NCI-H748 (cell line): Measurements from ENCODE around the gene KCNG2.

Experiments
- DNase-seq: peaks from one replicate; lab custom pipeline; 2025; ENCODE audit not compliant: unreplicated experiment; lab: John Stamatoyannopoulos, UW

Gene KCNG2

DNA sequence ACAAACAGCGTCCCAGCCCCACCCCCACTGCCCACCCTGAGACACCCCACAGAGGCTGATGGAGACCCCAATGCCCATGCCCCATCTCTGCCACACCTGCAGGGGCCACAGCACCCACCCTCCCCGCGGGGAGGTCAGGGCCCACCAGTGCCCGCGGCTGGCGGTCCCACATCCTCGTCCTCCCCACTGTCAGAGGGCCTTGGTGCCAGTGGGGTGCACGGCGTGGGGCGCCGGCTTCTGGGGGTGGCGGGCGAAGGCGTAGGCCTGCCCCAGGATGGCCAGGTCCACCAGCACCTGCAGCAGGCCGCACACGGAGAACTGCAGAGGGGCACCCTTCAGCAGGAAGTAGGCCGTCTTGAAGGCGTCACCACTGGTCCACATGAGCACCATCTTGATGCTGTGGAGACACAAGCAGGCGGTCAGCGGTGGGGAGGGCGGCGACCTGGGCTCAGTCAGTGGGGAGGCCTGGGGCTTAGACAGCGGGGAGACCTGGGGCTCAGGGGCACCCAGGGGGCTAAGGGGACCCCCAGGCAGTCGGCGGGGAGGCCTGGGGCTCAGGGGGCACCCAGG, 106.1 kb downstream of the KCNG2 start:
- no peak for DNase-seq

DNA sequence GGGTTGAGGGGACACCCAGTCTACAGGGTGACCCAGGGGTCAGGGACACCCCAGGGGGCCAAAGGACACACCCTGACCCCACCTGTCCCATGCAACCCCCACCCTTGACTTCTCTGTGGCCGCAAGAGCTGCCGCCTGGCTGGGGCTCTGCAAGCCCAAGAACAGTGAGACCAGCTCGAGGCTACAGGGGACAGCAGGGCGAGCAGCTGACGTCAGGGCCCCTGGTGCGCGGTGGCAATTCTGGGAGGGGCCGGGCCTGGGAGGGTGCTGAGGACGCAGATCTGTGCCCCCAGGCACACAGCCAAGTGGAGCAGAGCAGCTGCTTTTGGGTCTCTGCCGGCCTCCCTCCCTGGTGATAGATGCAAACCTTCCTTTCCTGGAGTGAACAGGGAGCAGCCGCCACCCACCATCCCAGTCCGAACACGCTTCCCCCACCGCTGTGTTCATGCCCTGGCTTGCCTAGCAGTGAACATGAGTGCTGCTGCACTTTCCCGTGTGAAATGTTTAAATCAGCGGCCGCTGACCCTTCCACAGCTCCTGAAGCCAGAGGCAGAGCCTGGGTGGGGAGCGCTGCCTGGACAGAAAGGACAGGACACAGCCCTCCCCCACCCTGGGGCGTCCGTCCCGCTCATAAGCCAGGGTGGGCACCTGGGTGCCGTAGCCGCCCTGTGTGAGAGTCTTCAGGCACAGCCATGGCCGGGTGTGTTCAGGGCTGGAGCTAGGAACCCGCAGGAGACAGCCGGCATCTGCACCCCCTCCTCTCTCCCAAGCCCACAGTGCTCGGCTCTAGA, 106.8 kb downstream of the KCNG2 start:
- DNase-seq: no peak

DNA sequence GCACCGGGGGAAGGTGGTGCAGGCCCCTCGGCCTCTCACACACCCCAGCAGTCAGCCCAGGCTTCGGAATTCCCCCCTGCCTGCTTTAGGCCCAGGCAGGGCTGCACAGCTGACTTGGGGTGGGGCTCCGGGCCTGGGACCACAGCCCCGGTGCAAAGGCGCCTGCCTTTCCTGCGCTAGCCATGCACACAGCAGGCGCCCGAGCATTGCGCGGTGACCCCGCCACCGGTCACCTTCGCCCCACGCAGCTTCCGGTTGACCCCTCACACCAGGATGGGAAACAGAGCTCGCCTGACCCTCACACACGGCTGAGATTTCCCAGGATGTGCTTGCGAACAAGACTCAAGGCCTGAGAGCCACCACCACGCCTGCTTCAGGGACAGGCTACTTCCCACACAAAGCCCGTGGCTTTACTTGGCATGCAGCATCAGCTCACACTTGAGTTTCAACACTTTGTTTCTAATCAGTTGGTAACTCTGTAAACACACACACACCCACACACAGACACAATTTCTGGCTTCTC, 107.7 kb downstream of the KCNG2 start:
- no peak for DNase-seq

DNA sequence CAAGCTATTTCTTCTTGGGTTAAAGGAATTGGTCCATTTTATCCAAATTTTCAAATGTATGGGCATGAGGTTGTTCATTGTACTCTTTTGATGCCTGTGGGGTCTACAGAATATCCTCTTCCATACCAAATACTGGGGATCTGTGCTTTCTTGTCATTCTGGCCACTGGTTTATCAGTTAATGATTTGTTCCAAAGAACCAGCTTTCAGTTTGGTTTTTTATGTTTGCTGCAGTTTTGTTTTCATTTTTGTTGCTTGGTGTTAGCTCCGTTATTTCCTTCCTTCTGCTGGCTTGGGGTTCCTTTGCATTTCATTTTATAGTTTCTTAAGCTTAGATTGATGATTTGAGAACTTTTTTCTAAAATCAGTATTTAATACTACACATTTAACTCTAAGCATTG, 108.3 kb downstream of the KCNG2 start:
- DNase-seq: no peak

DNA sequence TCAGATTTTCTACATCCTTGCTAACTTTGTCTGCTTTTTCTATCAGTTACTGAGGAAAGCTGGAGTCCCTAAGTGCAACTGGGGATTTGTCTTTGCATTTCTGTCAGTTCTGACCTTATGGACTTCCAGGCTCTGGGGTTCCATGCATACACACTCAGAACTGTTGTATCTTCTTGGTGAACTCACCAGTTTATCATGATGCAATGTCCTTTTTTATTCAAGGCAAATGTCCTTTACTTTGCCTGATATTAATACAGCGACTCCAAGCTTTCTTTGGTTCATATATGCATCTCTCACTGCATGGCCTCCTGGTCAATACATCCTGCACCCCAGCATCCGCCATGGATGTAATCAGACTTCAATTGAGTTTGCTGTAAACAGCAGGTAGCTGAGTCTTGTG, 109.0 kb downstream of the KCNG2 start:
- DNase-seq: no peak

DNA sequence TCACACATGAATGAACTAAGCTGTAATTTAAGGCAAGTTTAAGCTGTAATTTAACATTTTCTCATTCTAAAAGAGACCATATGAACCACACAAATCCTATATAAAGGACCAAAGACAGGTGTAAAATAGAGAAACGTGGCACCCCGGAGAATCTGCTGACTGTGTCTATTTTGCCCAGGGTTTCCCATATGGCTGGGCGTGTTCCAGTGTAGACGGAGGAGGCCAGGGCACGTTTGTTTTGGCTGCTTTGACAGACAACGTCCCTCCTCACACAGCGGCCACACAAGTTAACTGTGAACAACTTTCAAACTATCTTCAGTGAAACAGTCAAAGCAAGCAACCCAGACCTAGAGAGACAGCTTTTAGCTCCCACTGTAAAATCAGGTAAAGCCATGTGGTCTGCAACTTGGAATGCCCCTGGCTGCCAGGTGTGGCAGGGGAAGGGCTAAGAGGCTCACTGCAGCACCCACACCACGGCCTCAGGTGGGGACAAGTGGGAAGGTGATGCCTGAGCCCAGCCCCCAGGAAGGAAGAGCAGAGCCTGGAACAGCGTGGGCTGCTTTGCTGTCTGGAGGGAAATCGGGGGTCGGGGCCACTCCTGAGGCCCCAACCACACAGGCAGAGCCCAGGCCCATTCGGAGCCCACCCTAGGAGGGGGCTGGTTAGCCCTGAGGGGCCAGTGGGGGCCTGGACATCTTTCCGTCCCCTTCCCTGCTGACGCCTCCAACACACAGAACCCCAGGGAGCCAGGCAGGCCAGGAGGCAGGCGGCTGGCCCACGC, 113.0 kb downstream of the KCNG2 start:
- no peak for DNase-seq

DNA sequence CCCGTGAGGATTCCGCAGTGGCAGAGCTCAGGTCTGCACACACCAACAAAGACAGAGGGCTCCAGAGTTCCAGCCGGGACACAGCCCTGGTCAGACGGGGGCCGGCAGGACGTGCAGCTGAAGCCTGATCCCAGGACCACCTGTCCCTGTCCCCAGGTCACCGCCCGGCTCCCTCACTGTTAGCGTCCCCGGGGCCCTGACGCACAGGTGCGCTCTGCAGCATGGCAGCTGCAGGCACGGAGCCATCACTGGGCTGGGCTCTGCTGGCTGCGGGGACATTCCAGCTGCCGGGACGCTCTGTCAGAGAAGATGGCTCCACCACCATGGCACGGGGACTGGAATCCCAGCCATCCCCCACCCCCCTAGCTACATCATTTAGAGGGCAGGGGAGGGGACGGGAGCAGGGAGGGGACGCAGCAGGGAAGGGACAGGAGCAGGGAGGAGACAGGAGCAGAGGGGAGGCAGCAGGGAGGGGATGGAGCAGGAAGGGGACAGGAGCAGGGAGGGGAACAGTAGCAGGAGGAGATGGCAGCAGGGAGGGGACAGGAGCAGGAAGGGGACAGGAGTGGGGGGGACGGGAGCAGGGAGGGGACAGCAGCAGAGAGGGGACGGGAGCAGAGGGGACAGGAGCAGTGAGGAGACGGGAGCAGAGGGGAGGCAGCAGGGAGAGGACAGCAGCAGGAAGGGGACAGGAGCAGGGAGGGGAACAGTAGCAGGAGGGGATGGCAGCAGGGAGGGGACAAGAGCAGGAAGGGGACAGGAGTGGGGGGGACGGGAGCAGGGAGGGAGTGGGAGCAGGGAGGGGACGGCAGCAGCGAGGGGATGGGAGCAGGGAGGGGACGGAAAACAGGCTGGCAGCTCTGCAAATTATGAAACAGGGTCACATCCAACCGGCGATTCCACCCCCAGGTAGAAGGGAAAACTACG, 113.9 kb downstream of the KCNG2 start:
- DNase-seq: no peak

DNA sequence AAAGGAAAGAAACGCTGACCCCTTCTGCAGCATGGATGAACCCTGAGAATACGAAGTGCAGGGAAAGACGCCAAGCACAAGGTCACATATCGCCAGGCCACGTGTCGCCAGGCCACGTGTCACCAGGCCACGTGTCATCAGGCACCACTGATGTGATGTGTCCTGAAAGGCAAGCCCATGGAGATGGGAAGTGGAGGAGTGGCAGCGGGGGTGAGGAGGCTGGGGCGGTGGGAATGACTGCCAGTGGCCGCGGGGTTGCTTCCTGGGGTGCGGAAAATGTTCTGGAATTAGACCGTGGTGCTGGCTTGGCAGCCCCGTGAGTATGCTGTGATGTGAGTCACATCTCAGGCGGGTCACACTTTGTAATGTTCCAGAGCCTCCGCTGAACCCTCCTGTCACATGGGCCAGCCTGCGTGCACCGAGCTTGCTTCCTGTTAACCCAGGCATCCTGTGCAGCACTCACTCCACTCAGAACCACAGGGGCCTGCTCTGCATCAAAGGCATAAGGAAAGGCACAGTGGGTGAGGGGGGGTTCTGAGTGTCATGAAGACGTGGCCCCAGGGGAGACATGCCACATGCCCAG, 114.8 kb downstream of the KCNG2 start:
- DNase-seq: no peak

DNA sequence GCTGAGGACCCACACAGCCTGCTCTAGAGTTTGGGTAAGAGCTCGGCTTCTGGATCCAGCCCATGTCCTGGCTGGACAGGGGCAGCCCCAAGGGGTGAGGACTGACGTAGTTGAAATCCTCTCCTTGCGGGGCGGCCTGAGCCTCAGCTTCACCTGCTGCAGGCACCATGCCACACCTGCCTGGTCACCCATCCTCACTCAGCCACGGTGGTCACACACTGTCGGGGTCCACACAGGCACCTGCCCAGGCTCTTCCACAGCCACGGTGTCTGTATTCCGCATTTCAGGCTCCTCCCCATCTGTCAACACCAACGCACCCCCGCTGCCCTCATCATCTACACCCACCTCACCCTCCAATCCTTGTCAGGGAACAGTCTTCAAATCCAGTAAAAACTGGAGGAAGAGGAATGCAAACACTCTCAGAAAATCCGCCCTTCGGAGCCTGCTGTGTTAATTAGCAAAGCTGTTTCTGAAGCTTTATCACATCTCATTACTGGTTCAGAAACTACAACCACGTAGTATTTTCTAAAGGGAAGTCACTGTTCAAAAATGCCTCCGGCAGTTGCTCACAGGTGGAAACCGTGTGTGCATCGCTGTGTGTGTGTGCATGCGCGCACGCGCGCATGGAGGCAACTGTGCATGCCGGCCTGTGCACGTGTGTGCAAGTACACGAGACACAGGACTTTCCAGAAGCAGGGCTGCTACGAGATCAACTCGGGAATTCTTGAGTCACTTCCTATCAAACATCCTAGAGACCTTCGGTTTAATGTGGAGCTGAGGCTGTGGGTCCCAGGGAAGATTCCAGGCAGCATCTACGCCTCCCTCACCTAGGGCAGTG, 115.5 kb downstream of the KCNG2 start:
- no peak for DNase-seq

DNA sequence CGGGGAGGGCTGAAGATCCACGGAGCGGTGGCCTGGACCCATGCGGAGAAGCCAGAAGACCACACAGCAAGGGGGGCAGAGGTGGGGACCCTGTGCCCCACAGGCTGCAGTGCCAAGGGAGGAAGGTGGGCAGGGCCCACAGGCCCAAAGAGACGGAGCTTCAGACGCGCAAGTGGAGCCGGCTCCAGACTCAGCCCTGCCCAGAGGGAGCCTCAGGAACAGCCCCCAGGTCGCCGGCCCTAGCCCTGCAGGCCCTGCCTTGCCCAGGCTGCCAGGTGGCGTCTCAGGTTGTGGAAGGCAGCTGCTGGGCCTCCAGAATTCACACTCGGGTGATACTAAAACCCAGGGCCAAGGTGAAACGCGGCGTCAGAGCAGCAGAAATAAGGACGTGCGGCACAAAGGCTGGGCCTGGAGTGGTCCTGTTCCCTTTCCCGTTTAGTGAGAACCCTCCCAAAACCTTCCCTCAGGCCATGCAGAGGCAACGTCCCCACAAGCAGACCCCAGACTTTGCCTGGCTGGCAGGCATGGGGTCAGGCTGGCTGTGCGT, 116.9 kb downstream of the KCNG2 start:
- DNase-seq: no peak

DNA sequence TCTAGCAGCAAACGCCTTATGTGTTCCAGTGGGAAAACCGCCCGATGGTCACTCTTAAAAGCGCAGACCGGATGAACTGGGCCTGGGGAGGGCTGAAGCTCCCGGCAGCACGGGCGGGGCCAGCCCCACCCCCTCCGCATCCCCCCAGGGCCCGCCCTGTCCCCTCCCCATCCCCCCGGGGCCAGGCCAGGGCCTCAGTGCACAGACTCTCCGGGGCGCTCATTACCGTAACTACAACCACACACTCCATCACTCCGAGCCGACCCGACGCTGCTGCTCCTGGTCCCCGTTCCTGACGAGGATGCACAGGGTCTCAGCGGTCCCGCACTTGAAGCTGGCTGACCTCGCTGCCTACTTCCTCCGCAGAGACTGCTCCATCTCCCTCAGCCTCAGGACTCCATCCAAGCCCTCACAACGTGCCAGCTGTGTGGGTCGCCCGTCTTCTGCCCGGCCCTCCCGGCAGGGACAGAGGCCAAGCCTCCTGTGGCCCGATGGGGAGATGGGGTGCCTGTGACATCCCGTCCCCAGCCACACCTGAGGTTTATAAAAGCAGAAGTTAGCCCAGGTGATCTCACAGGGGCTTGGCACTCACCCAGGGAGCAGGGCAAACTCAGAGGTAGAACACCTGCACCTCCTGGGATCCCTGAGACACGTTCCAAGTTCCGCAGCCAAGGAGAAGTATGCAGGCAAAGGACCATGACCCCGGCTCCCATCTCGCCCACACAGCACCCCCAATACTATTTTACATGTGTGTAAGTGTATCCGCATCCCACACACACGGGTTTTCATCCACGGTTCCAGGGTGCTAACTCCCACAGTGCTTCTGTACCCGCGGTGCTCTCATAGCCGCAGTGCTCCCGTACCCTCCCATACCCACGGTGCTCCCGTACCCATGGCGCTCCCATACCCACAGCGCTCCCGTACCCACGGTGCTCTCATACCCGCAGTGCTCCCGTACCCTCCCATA, 117.7 kb downstream of the KCNG2 start:
- no peak for DNase-seq

DNA sequence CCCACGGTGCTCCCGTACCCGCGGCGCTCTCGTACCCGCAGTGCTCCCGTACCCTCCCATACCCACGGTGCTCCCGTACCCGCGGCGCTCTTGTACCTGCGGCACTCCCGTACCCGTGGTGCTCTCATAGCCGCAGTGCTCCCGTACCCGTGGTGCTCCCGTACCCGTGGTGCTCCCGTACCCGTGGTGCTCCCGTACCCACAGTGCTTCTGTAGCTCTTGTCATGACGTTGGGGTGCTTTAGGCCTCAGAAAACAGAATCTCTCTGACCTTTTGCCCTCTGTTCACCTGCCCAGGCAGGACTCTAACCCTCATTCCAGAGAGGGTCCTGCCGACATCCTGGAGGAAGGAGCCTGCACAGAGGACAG, 118.4 kb downstream of the KCNG2 start:
- DNase-seq: no peak

DNA sequence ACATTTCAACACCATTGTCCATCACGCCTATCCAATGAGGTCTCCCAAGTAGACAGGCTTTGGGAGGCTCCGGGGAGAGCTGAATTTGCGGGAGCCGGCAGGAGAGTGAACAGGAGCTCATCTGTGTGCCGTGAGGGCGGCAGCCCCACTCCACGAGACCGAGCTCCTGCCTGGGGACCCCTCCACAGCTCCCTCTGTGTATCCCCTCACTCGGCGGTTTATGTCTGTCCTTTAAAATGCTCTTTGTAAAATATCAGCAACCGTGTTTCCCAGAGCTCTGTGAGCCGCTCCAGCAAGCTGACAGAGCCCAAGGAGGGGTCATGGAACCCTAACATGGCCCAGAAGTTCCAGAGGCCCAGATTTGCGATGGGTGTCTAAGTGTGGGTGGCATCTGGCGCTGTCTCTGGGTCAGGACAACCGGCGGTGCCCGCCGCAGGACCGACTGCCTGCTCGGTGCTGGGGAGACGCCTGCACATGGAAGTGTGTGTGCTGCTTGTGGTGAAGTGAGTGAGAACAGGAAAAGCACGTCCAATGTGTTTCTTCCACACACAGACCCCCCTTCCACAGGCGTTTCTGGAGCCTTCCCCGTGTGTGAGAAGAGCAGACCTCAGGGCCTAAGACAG, 118.9 kb downstream of the KCNG2 start:
- no peak for DNase-seq

DNA sequence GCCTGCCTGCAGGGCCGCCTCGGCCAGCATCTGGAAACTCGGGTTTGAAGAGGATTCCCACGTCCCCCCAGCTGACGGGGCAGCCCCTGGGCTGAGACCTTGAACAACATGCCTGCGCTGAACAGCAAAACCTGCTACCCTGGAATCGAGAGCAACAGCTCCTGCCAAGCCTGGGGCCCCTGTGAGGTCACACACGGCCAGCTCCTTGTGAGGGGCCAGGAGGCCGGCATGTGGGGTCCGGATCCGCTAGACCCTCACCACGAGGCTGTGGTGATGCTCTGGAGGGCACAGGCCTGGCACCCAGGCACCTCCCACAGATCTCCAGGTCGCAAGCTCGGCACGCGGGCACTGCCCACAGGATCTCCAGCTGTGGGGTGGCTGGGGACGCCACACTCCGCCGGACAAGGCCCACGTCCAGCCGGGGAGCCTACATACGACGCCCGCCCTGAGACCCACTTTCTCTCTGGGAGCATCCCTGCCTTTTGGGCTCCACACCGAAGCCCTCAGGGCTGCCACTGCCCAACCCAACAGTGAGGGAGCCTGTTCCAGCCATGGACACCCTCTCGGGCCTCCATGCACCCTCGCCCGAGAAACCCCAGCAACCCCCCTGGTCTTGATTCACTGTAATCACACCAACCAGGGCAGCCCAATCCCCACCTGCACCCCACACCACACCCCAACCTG, 119.6 kb downstream of the KCNG2 start:
- DNase-seq: no peak

DNA sequence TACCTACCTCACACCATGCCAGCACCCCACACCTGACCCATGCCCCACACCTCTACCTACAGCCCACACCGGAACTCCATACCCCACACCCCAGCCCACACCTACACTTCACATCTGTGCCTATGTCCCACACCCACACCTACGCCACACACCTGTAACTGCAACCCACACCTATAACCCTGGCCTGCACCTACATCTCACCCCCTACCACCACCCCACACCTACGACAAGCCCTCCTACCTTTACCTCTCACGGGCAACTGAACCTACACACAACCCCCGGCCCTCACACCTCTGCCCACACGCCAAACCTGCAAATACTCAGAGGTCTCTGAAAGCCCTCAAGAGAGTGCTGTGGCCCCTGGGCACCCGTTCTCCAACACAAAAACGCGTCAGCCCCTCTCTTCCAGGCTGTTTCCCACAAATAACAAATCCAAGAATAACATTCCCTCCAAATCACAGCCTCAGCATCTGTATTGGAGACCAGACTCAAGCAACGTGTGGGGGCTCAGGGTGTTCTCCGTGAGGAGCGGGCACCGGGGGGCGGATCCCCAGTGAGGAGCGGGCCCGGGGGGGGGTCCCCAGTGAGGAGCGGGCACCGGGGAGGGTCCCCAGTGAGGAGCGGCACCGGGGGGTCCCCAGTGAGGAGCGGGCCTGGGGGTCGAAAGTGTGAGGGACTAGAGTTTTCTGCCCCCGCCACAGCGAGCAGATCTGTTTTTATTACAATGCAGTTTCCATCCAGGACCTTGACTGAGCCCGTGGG, 120.3 kb downstream of the KCNG2 start:
- DNase-seq: no peak

DNA sequence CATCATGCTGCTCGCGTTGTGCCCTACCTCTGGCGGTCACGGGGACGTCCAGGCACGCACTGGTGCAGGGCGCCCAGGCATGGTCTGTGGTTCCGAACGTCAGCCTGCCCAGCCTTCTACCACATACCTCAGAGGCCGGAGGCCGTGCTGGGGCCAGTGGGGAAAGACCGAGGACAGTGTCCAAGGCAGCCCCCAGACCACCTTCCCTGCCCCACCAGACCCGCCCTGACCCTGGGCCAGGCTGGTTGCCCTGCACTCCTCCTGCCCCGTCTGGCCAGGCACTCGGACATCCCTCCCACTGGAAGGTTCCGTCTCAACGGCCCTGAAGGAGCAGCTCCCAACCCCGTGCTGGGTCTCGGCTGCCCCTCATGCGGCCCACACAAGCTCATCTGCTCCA, 120.9 kb downstream of the KCNG2 start:
- DNase-seq: no peak

DNA sequence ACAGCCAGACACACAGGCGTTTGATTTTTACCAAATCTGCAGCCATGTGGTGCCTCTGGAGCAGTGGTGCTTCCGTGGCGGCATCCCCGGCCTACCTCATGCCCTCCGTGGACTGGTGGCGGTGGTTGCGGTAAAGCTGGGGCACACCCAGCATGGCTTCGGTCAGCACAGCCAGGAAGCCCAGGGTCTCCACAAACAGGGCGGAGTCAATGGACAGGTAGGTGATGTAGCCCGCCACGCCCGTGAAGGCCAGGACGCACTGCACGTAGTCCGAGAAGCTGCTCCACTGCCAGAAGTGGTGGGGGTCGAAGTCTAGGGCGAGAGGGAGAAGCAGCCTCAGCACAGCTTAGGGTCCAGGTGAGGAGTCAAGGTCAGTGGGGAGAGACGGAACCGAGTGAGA, 121.4 kb downstream of the KCNG2 start:
- DNase-seq: no peak
